ENCODE measurements around the gene KIFC3.

DNA sequence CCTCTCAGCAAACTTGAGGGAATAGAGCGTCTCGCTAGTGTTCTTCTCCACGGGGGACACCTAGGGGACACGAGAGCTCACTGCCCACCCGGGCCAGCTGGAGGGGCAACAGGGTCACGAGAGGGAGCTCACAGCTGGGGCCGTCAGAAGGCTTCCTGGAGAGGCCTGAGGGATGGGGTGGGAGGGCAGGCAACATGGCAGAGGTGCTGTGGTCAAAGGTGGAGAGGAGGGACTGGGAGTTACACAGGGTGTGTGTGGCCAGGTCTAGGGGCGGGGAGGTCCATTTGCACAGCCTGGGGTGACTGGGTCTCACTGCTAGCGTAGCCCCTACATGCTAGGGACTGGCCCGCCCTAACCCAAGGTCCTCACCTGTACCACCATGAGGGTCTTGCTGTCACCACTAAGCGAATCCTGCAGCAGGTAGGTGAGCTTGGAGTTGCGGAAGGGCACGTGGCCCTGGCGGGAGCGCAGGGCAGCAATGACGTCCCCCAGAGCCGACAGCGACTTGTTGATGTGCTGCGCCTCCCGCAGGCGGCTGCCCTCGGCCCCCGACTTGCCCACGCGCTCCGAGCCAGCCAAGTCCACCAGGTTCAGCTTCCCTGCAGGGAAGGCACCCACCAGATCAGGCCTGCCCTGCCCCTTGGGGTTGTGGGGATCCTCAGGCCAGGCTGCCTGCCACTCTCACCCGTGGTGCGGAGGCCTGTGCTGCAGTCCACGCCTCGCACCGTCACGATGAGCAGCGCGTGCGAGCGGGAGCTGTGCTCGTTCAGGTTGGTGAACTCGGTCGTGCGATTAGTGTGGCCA, 41.7 kb downstream of the KIFC3 start:
- peak; percentile 27 to 35 (median 27) for TF ChIP-seq CTCF (IDR thresholded peaks at IDR 0.05; ENCODE audit: control extremely low read depth in 1 of 3, insufficient read depth in 1 of 3, low read depth in 1 of 3, low read length in 3 of 3)
- no peak for TF ChIP-seq SRF (IDR thresholded peaks at IDR 0.05; ENCODE audit: low read depth, low read length)
- no peak for TF ChIP-seq EZH2 (IDR thresholded peaks at IDR 0.05; ENCODE audit: low read depth, low read length, severe bottlenecking)
- no peak for TF ChIP-seq TCF12 (IDR thresholded peaks at IDR 0.05; ENCODE audit: low read depth, low read length)
- TF ChIP-seq SIN3A (conservative IDR thresholded peaks at IDR 0.05 in 1 of 2, IDR thresholded peaks at IDR 0.05 in 1 of 2; ENCODE audit: low read depth in 1 of 2, low read length in 2 of 2) = no peak
- TF ChIP-seq JUN (IDR thresholded peaks at IDR 0.05; ENCODE audit: low read depth, low read length) = no peak
- no peak for TF ChIP-seq TBP (IDR thresholded peaks at IDR 0.05; ENCODE audit: low read depth, low read length)
- TF ChIP-seq POLR2AphosphoS5 (IDR thresholded peaks at IDR 0.05; ENCODE audit: low read depth, low read length) = no peak
- TF ChIP-seq GTF2F1 (IDR thresholded peaks at IDR 0.05; ENCODE audit: borderline replicate concordance, low read depth, low read length) = no peak
